ENCODE data around the gene SLC13A4. TPM values are rescaled to one million over a fixed set of nuclear protein-coding genes. Genes with fewer than 3 reads are reported as not detected.
"Not testable (repeated sequence)": the region's sequence is repeated elsewhere in the genome, so short reads cannot be mapped to it uniquely, and the experiment has no call there.

SLC13A4 gene
- total RNA-seq, 2 experiments from 2014 or later = not detected

DNA sequence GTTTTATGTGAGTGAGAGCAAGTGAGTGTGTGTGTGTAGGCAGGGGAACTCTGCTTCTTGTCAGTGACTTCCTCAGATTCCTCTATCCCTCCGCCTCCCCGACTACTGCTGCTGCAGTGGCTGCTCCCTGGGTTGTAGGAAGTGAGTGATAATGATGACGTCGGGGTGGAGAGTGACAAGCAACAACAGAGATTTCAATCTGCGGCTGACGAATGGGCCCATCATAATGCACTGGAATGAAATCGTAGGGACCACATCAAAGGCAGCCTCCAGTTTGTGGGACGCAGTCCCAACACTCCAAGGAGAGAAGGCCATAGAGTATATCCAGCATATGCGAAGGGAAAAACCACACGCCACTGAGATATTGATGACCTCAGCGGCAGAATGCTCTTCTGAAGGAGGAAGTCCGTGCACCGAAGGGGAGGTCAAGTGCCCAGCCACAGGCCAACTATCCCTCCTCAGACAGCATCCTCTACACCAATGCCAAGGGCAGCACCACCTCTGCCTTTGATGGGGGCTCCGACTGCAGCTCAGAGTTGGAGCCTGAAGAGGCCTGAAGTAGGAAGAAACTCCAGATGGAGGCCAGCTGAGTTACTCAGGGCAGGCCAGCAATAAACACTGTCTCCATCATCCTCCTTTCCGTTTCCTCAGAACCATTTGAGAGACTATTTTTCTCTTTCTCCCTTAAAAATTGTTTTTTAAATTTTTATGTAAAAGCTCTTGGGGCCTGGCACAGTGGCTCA lies 77.0 kb downstream of the SLC13A4 start:
- H3K4me1 Mint-ChIP-seq = no peaks in the 10 kb centered on the region
- peaks cover 13% of the 10 kb centered on the region for H3K36me3 Mint-ChIP-seq
- H3K27ac Mint-ChIP-seq = no peak overlapping the region
- ATAC-seq (no peak), DNase-seq (no peak)
- H3K4me3 Mint-ChIP-seq = no peak overlapping the region
- H3K27me3 Mint-ChIP-seq = no peaks in the 10 kb centered on the region
- no peaks in the 10 kb centered on the region for H3K9me3 Mint-ChIP-seq (ENCODE audit: low read depth)
- CTCF ChIA-PET = interaction anchor here (1.7 kb wide), 1 partner anchor 11 kb away, joined by 5 read pairs; the partner anchor contains the start of gene STMP1

DNA sequence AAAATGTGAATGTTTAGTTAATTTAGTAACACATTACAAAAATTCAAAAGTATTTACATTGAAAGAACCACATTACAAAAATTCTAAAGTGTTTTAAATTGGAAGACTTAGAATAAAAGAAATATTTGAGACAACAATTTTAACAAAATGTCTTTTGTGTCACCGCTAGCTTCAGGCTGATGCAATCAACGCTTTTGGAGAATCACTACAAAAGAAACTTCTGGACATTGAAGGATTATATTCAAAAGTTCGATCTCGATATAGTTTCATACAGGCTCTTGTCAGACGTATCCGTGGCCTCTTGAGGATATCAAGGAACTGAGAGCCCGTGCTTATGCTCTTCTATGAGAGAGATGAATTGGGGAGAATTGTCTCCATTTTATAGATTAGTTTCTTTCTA lies 79.8 kb downstream of the SLC13A4 start:
- ATAC-seq = no peak
- CTCF ChIA-PET = interaction anchor here (0.6 kb wide), 1 partner anchor 17 kb away, joined by 3 read pairs; no protein-coding TSS in a partner anchor
- Mint-ChIP-seq H3K4me1 (peaks cover 3% of the 10 kb centered on the region), H3K27ac (no peak overlapping the region), H3K27me3 (no peaks in the 10 kb centered on the region), H3K36me3 (peaks cover 26% of the 10 kb centered on the region), H3K4me3 (no peak overlapping the region), H3K9me3 (ENCODE audit: low read depth) (no peaks in the 10 kb centered on the region)
- no peak for DNase-seq

GRCh38 chr7:135647755-135648154 lies 80.2 kb downstream of the SLC13A4 start:
- Mint-ChIP-seq H3K27me3 (no peaks in the 10 kb centered on the region), H3K9me3 (ENCODE audit: low read depth) (no peaks in the 10 kb centered on the region), H3K4me3 (no peak overlapping the region), H3K4me1 (peaks cover 3% of the 10 kb centered on the region), H3K36me3 (peaks cover 26% of the 10 kb centered on the region), H3K27ac (no peak overlapping the region)
- no peak for DNase-seq
- no peak for ATAC-seq
- CTCF ChIA-PET = interaction anchor here (0.6 to 1.2 kb wide), 2 partner anchors 16 to 29 kb away, joined by 3 read pairs; no protein-coding TSS in a partner anchor

GRCh38 chr7:135645296-135645904 lies 82.6 kb downstream of the SLC13A4 start:
- ATAC-seq (peak; percentile 53), DNase-seq (no peak)
- Mint-ChIP-seq H3K4me3 (no peak overlapping the region), H3K36me3 (peaks cover 41% of the 10 kb centered on the region), H3K4me1 (peaks cover 3% of the 10 kb centered on the region), H3K9me3 (ENCODE audit: low read depth) (no peaks in the 10 kb centered on the region), H3K27ac (no peak overlapping the region), H3K27me3 (no peaks in the 10 kb centered on the region)
- CTCF ChIA-PET = interaction anchor here (0.9 to 3.5 kb wide), 22 partner anchors 8 to 371 kb away, joined by 3 to 41 read pairs (median 6); partner anchors contain the start of gene STMP1

DNA sequence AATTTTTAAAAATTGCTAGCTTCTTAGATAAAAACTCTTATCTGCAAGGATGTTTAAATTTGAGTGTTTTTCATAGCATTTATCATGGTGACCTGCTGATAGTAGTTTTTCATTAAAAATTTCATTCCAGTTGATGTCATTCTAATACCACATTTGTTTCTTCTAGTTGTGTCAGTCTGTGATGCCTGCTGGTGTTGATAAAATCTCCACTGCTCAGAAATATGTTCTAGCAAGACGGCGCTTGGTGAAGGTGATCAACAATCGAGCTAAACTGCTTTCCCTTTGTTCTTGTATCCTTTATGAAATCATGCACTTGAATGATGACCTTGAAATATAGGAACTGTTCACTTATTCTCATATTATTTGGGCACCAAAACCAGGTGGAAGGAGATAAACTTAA lies 83.3 kb downstream of the SLC13A4 start:
- Mint-ChIP-seq H3K27ac (peak overlapping the region; percentile 12), H3K4me3 (no peak overlapping the region), H3K27me3 (no peaks in the 10 kb centered on the region), H3K9me3 (ENCODE audit: low read depth) (no peaks in the 10 kb centered on the region), H3K4me1 (peaks cover 3% of the 10 kb centered on the region), H3K36me3 (peaks cover 46% of the 10 kb centered on the region)
- CTCF ChIA-PET = interaction anchor here (0.9 to 3.5 kb wide), 21 partner anchors 8 to 370 kb away, joined by 3 to 41 read pairs (median 4); partner anchors contain the start of gene STMP1
- ATAC-seq (no peak), DNase-seq (no peak)

DNA sequence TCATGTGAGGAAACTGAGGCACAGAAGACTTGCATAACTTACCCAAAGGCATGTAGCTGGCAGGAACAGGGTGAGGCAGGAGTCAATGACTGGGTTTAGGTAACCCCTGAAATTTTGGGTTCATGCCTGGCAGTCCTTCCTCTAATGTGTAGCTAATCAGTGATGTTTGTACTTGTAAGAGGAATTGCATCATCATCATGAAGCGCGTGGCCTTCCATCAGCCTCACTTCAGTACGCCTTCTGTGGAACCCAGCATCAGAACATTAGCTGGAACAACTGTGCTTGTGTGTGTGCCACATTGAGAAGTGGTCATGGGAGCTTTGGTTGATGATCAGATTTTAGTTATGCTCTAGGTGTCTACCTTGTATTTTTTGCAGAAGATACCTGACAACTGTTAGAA lies 83.8 kb downstream of the SLC13A4 start:
- H3K4me1 Mint-ChIP-seq = peaks cover 3% of the 10 kb centered on the region
- H3K9me3 Mint-ChIP-seq (ENCODE audit: low read depth) = no peaks in the 10 kb centered on the region
- no peak overlapping the region for H3K4me3 Mint-ChIP-seq
- ATAC-seq = no peak
- H3K27ac Mint-ChIP-seq = peak overlapping the region; percentile 16
- DNase-seq = no peak
- CTCF ChIA-PET = interaction anchor here (0.9 to 3.5 kb wide), 11 partner anchors 9 to 370 kb away, joined by 3 to 41 read pairs (median 7); partner anchors contain the start of gene STMP1
- H3K27me3 Mint-ChIP-seq = no peaks in the 10 kb centered on the region
- peaks cover 47% of the 10 kb centered on the region for H3K36me3 Mint-ChIP-seq

DNA sequence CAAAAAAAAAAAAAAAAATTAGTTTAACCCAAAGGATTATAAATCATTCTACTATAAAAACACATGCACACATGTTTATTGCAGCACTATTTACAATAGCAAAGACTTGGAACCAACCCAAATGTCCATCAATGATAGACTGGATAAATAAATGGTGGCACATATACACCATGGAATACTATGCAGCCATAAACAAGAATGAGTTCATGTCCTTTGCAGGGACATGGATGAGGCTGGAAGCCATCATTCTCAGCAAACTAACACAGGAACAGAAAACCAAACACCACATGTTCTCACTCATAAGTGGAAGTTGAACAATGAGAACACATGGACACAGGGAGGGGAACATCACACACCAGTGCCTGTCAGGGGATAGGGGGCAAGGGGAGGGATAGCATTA lies 88.3 kb downstream of the SLC13A4 start:
- DNase-seq; H3K27ac Mint-ChIP-seq; H3K9me3 Mint-ChIP-seq (ENCODE audit: low read depth); H3K4me3 Mint-ChIP-seq; H3K27me3 Mint-ChIP-seq; H3K4me1 Mint-ChIP-seq; ATAC-seq: not testable (repeated sequence)
- peaks cover 58% of the 10 kb centered on the region for H3K36me3 Mint-ChIP-seq
- CTCF ChIA-PET = interaction anchor here (1.4 kb wide), 1 partner anchor 358 kb away, joined by 3 read pairs; no protein-coding TSS in a partner anchor

DNA sequence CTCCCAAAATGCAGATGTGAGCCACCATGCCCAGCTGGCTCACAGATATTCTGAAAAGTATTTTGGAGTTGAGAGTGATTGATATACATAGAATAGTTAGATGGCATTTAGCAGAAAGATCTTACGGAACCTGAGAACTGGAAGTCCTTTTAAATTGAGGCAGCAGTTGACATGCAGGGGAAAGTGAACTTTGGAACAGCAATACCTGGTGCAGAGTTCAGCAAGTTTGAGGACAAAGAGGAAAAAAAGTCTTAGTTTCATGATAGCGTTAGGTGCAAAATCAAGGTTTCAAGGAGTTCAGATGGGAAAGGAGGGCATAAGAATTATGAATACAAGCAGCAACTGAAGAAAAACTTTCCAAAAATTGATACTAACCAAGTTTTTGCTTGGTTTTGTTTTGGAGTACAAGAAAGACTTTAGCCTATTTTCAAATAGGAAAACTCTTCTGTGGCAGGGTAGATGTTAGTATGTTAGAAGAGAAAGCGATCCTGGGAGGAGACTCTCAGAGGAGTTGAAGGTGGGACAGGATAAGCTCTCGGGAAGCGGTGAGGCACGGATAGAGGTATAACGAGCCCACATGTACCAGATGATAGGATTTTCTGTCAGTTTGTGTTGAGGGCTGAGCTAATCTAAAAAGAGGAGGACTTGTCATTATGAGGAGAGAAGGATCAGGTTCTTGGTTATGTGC lies 93.7 kb downstream of the SLC13A4 start:
- Mint-ChIP-seq H3K27ac (no peak overlapping the region), H3K4me1 (no peaks in the 10 kb centered on the region), H3K9me3 (ENCODE audit: low read depth) (no peaks in the 10 kb centered on the region), H3K36me3 (peaks cover 68% of the 10 kb centered on the region), H3K27me3 (no peaks in the 10 kb centered on the region), H3K4me3 (no peak overlapping the region)
- no peak for DNase-seq
- ATAC-seq = no peak
- CTCF ChIA-PET = interaction anchor here (3.9 kb wide), 1 partner anchor 11 kb away, joined by 17 read pairs; no protein-coding TSS in a partner anchor

Other genes with a start within 250 kb of the SLC13A4 start
- gene CNOT4, start 218.1 kb downstream of the SLC13A4 start, total RNA-seq = 10 to 100 TPM; 21.1 to 26.5 TPM
- 100 to 1,000 TPM; 119 to 120 TPM for gene NUP205, start 170.3 kb downstream of the SLC13A4 start, total RNA-seq
- gene STMP1, start 65.7 kb downstream of the SLC13A4 start, total RNA-seq = 10 to 100 TPM; 14.4 to 17.5 TPM
- gene FAM180A, start 20.6 kb upstream of the SLC13A4 start, total RNA-seq = not detected
- 100 to 1,000 TPM in 1 of 2 experiments, 10 to 100 TPM in 1; 86.1 to 109 TPM for gene MTPN, start 249.2 kb upstream of the SLC13A4 start, total RNA-seq